Uterus (tissue), 4 donors: Measurements from ENCODE around the gene ZSCAN5C. TPM values are rescaled to one million over a fixed set of nuclear protein-coding genes. Genes with fewer than 3 reads are reported as not detected.
"Not testable (repeated sequence)": the region's sequence is repeated elsewhere in the genome, so short reads cannot be mapped to it uniquely, and the experiment has no call there.

Experiments
- DNase-seq, 2 donors: peaks; one replicate each; pipeline ENCODE4 v3.0.0-alpha.2; 2019 to 2020
- H3K27ac ChIP-seq, 2 donors: fragments of 200-600 bp; sonication (generic); 1 replicate in 1 of 2; 2 replicates in 1 of 2; pipeline ENCODE4 v1.5.1; 2016 to 2018
- H3K27me3 ChIP-seq, 2 donors: fragments of 200-600 bp; sonication (generic); one replicate each; pipeline ENCODE4 v1.5.1; 2018 to 2019; ENCODE audit warnings: control low read depth in 1 of 2
- H3K36me3 ChIP-seq, 2 donors: fragments of 200-600 bp; sonication (generic); one replicate each; pipeline ENCODE4 v1.5.1; 2019; ENCODE audit warnings: control low read depth in 1 of 2
- H3K4me1 ChIP-seq, 2 donors: fragments of 200-600 bp; sonication (generic); one replicate each; pipeline ENCODE4 v1.5.1; 2018 to 2019; ENCODE audit warnings: control low read depth in 1 of 2
- H3K4me3 ChIP-seq, 2 donors: fragments of 200-600 bp; sonication (generic); 1 replicate in 1 of 2; 2 replicates in 1 of 2; pipeline ENCODE4 v1.5.1; 2018 to 2019; ENCODE audit warnings: mild to moderate bottlenecking in 1 of 2
- H3K9me3 ChIP-seq, 2 donors: fragments of 200-600 bp; sonication (generic); one replicate each; pipeline ENCODE4 v1.5.1; 2019; ENCODE audit warnings: control low read depth in 1 of 2
- POLR2A ChIP-seq, 2 donors: fragments of 450-650 bp; IDR thresholded peaks; one replicate each; pipeline ENCODE4 v1.6.1; 2016; ENCODE audit warnings: antibody characterized with exemption in 2 of 2, mild to moderate bottlenecking in 1 of 2, moderate library complexity in 1 of 2
- intact Hi-C: fragments of 100-400 bp; cut with DNase I; formaldehyde crosslinking; loops from one replicate; pipeline ENCODE4 v1.15.1; 2023; ENCODE audit warnings: low total_unique reads
- total RNA-seq, 4 donors: library from RNA; depleted of rRNA in 3 of 4; stranded (reverse); fragments of >200 nt in 3 of 4; gene quantifications; one replicate each; pipeline versions ENCODE4 v1.1.0 to v1.2.4, GENCODE V29; 2014 to 2023
- TF ChIP-seq, protein P1 (sequence below), 4 experiments: fragments of 200-600 bp in 2 of 4; fragments of 450-650 bp in 2 of 4; sonication (generic) in 2 of 4; IDR thresholded peaks; one replicate each; pipeline ENCODE4 v1.5.1; 2016 to 2019; ENCODE audit warnings: antibody characterized with exemption in 4 of 4, mild to moderate bottlenecking in 2 of 4, moderate library complexity in 1 of 4
- donor health status: DM: yes; HTN: yes; CAD: no.

ZSCAN5C gene
- total RNA-seq, 4 donors from 2014 or later = not detected

DNA sequence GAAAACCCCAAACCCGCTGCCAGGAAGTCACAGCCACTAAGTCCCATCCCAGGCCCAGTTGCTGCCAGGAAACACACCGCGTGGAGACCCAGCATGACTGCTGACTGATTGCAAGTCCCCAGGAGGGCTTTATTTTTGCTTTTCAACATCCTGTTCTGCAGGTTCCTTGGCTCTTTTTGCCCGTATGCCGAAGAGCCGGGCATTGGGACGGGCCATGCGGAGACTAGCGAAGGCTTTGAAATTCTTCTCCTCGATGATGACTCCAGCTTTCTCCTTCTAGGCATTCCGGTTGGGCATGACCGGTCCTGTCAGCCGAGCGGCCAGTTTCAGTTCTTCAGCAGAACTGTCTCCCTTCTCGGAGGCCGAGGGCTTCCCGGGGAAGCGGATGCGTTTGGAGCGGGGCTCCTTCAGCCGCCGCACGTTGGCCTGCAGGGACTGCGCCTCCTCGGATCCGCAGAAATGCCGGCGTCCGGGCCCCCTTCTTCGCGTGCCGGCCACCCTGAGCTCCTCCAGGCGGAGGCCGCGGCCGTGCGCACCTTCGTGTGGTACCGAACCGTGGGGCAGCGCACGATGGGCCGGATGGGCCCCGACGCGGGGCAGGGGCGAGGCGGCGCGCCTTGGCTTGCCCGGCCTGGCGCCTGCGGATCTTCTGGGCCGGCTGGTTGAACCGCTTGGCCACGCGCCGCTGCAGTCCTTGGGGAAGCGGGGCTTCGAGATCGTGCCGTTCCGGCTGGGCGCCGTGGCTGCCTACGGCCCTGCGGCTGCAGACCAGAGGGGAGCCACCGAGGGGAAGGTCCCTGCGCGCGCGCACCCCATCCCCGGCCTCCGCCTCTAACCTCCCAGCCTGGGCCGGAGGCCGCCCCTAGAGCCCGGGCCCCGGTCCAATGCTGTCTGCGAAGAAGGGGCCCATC, 15.2 kb downstream of the ZSCAN5C start:
- no peak for DNase-seq
- no peak overlapping the region for H3K4me3 ChIP-seq
- intact Hi-C loops = no loop called here
- no peaks in the 10 kb centered on the region for H3K27me3 ChIP-seq
- H3K36me3 ChIP-seq = no peaks in the 10 kb centered on the region
- no peaks in the 10 kb centered on the region for H3K9me3 ChIP-seq
- no peak overlapping the region for H3K27ac ChIP-seq
- no peaks in the 10 kb centered on the region for H3K4me1 ChIP-seq
- TF ChIP-seq, protein P1, sequence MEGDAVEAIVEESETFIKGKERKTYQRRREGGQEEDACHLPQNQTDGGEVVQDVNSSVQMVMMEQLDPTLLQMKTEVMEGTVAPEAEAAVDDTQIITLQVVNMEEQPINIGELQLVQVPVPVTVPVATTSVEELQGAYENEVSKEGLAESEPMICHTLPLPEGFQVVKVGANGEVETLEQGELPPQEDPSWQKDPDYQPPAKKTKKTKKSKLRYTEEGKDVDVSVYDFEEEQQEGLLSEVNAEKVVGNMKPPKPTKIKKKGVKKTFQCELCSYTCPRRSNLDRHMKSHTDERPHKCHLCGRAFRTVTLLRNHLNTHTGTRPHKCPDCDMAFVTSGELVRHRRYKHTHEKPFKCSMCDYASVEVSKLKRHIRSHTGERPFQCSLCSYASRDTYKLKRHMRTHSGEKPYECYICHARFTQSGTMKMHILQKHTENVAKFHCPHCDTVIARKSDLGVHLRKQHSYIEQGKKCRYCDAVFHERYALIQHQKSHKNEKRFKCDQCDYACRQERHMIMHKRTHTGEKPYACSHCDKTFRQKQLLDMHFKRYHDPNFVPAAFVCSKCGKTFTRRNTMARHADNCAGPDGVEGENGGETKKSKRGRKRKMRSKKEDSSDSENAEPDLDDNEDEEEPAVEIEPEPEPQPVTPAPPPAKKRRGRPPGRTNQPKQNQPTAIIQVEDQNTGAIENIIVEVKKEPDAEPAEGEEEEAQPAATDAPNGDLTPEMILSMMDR (IDR thresholded peaks at IDR 0.05) = no peak
- no peak for TF ChIP-seq POLR2A (IDR thresholded peaks at IDR 0.05)

DNA sequence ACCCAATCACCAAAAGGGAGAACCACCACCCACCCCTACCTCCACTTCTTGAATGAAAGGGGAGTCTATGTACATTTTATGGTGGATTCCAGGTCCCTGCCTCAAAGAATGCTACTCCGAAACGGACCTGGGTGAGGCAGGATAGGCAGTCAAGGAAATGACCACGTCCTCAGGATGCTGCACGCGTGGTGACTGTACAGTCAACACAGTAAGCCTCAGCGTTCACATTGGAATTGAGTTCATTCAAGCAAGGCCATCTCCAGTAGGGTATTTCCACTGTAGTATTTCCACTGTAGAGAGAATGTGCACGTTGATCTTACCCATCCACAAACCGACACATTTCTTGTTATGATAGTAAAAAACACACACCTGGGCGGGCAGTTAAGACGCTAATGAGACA, 16.9 kb downstream of the ZSCAN5C start:
- no peaks in the 10 kb centered on the region for H3K36me3 ChIP-seq
- intact Hi-C loops = no loop called here
- H3K27ac ChIP-seq = no peak overlapping the region
- H3K4me1 ChIP-seq = no peaks in the 10 kb centered on the region
- no peaks in the 10 kb centered on the region for H3K27me3 ChIP-seq
- no peak overlapping the region for H3K4me3 ChIP-seq
- no peaks in the 10 kb centered on the region for H3K9me3 ChIP-seq
- no peak for DNase-seq
- TF ChIP-seq POLR2A (IDR thresholded peaks at IDR 0.05) = no peak
- TF ChIP-seq, protein P1 (IDR thresholded peaks at IDR 0.05) = no peak

DNA sequence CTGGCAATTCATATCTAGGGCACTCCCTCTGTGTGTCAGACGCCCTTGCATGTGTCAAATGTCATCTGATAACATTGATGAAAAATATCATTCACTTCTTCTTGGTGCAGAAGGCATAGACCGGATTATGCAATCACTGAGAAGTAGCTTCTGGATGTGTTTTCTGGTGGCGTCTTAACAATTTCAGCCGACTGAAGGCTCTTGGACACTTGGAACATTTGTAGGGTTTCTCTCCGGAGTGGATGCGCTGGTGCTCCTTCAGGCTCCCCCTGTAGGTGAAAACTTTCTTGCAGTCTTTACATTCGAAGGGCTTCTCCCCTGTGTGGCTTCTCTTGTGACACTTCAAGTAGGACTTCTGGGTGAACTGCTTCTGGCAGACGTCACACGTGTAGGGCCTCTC, 19.4 kb downstream of the ZSCAN5C start:
- H3K4me1 ChIP-seq, H3K36me3 ChIP-seq, H3K27me3 ChIP-seq, H3K4me3 ChIP-seq, DNase-seq, H3K27ac ChIP-seq, H3K9me3 ChIP-seq, intact Hi-C loops: not testable (repeated sequence)

- Histone ChIP-seq H3K36me3 (no peaks in the 10 kb centered on the region), H3K4me3 (no peak overlapping the region), H3K9me3 (no peaks in the 10 kb centered on the region), H3K27me3 (no peaks in the 10 kb centered on the region), H3K27ac (no peak overlapping the region), H3K4me1 (no peaks in the 10 kb centered on the region)
- intact Hi-C loops = no loop called here
- DNase-seq = no peak
- TF ChIP-seq, protein P1 (IDR thresholded peaks at IDR 0.05) = no peak
- no peak for TF ChIP-seq POLR2A (IDR thresholded peaks at IDR 0.05)
These were observed 19.8 kb downstream of the ZSCAN5C start for GRCh38 chr19:56221851-56222250.

GRCh38 chr19:56222901-56223300, 20.8 kb downstream of the ZSCAN5C start:
- Histone ChIP-seq H3K9me3 (no peaks in the 10 kb centered on the region), H3K4me1 (no peaks in the 10 kb centered on the region), H3K4me3 (no peak overlapping the region), H3K36me3 (no peaks in the 10 kb centered on the region), H3K27ac (no peak overlapping the region), H3K27me3 (no peaks in the 10 kb centered on the region)
- intact Hi-C loops = no loop called here
- TF ChIP-seq POLR2A (IDR thresholded peaks at IDR 0.05) = no peak
- TF ChIP-seq, protein P1 (IDR thresholded peaks at IDR 0.05) = no peak
- DNase-seq = no peak
